K562 (cell line): ENCODE data around the gene PAPSS2. TPM values are rescaled to one million over a fixed set of nuclear protein-coding genes. Genes with fewer than 3 reads are reported as not detected.

ENCODE experiments used
- ATAC-seq: fragments of 200-7000 bp; cut with Tn5 transposase; 3 replicates; pipeline ENCODE4 v1.9.1; 2020; ENCODE audit warnings: moderate library complexity
- BruUV-seq: library from RNA; stranded (reverse); fragments of 400-500 nt; replicated peaks from 2 replicates; lab custom pipeline; 2021; lab: Mats Ljungman, UMichigan
- CTCF ChIA-PET: fragments of 300-600 bp; formaldehyde crosslinking; extraction: SDS; loops from one replicate; lab custom pipeline; 2021; ENCODE audit warnings: low intra/inter-chr PET ratio; lab: Yijun Ruan, JAX
- POLR2A ChIA-PET: fragments of 300-600, 350-650 bp; sonication (Branson Sonifier 250); formaldehyde crosslinking; extraction: SDS; loops from one replicate; lab custom pipeline; 2021; ENCODE audit warnings: antibody characterized with exemption, inconsistent platforms; lab: Yijun Ruan, JAX
- DNase-seq, 4 experiments: peaks; one replicate each; pipeline versions ENCODE4 v3.0.0 to v3.0.0-alpha.2; 2011 to 2018; ENCODE audit warnings: low spot score in 3 of 4, mixed read lengths in 3 of 4; ENCODE audit errors: extremely low read depth in 1 of 4
- FAIRE-seq: peaks from 2 replicates; lab custom pipeline; 2011; peaks lifted over from hg19 to GRCh38; lab: Jason Lieb, UNC
- H2AFZ ChIP-seq: 2 replicates; pipeline ENCODE4 v1.6.0; 2011; ENCODE audit warnings: low read depth, low read length, control low read depth, inconsistent platforms
- H3K27ac ChIP-seq: fragments of 200-600 bp; 3 replicates; pipeline ENCODE4 v1.8.0; 2011; ENCODE audit warnings: low read depth, mild to moderate bottlenecking, control low read depth, inconsistent platforms, low read length, moderate library complexity, mixed read lengths; ENCODE audit errors: extremely low read depth
- H3K27me3 ChIP-seq, 2 experiments: fragments of 300-600 bp in 1 of 2; 2 replicates in 1 of 2; 3 replicates in 1 of 2; pipeline versions ENCODE4 v1.6.0 to v1.8.0; 2011; ENCODE audit warnings: inconsistent platforms in 2 of 2, low read length in 2 of 2, mild to moderate bottlenecking in 1 of 2, mixed read lengths in 1 of 2, moderate library complexity in 1 of 2; ENCODE audit not compliant: control insufficient read depth in 2 of 2, insufficient read depth in 2 of 2
- H3K36me3 ChIP-seq: fragments of 300-600 bp; 3 replicates; pipeline ENCODE4 v1.8.0; 2011; ENCODE audit warnings: mild to moderate bottlenecking, low read length, inconsistent platforms; ENCODE audit not compliant: control insufficient read depth, insufficient read depth
- H3K4me1 ChIP-seq, 2 experiments: fragments of 200-600 bp in 1 of 2; replicated peaks in 1 of 2; 2 replicates in 1 of 2; 3 replicates in 1 of 2; pipeline versions ENCODE4 v1.5.1 to v1.8.0; 2011; ENCODE audit warnings: inconsistent platforms in 2 of 2, low read length in 2 of 2, mild to moderate bottlenecking in 1 of 2, mixed read lengths in 1 of 2, moderate library complexity in 1 of 2; ENCODE audit not compliant: control insufficient read depth in 2 of 2, insufficient read depth in 2 of 2
- H3K4me2 ChIP-seq: 2 replicates; pipeline ENCODE4 v1.6.1; 2011; ENCODE audit warnings: low read length, control low read depth, inconsistent platforms, mixed read lengths; ENCODE audit not compliant: insufficient read depth
- H3K4me3 ChIP-seq: fragments of 200-600 bp; sonication (generic), shearing (Covaris generic); 2 replicates; pipeline ENCODE4 v1.5.1; 2016; ENCODE audit warnings: control low read depth, inconsistent platforms
- H3K79me2 ChIP-seq: fragments of 200-600 bp; 3 replicates; pipeline ENCODE4 v1.8.0; 2011; ENCODE audit warnings: low read length, inconsistent platforms; ENCODE audit not compliant: control insufficient read depth, insufficient read depth
- H3K9ac ChIP-seq, 2 experiments: 2 replicates each; pipeline versions ENCODE4 v1.6.0 to v1.6.1; 2011; ENCODE audit warnings: low read depth in 2 of 2, low read length in 2 of 2, control low read depth in 1 of 2, inconsistent platforms in 1 of 2, mild to moderate bottlenecking in 1 of 2, mixed read lengths in 1 of 2; ENCODE audit not compliant: insufficient read depth in 1 of 2
- H3K9me1 ChIP-seq: one replicate; pipeline ENCODE4 v1.6.0; 2011; ENCODE audit warnings: inconsistent platforms, mild to moderate bottlenecking, low read length, moderate library complexity; ENCODE audit not compliant: control insufficient read depth, insufficient read depth
- H3K9me3 ChIP-seq: replicated peaks from 2 replicates; pipeline ENCODE4 v1.5.1; 2011; ENCODE audit warnings: low read depth, low read length, inconsistent platforms; ENCODE audit not compliant: control insufficient read depth, insufficient read depth
- H4K20me1 ChIP-seq: replicated peaks from 2 replicates; pipeline ENCODE4 v1.6.1; 2011; ENCODE audit warnings: low read length, inconsistent platforms, mixed read lengths; ENCODE audit not compliant: control insufficient read depth, insufficient read depth
- AFF4 ChIP-seq: sonication (generic); formaldehyde crosslinking; IDR thresholded peaks from 2 replicates; pipeline ENCODE4 v1.8.0; 2023; ENCODE audit warnings: mild to moderate bottlenecking, missing genetic modification reagents
- CBFA2T2 ChIP-seq: fragments of 450-650 bp; conservative IDR thresholded peaks from 2 replicates; pipeline ENCODE4 v1.6.1; 2017; ENCODE audit warnings: mild to moderate bottlenecking
- GTF2E2 ChIP-seq: fragments of 200-800 bp; sonication (Bioruptor generic); IDR thresholded peaks from 2 replicates; pipeline ENCODE4 v1.6.1; 2016; ENCODE audit warnings: missing genetic modification characterization, missing compliant biosample characterization
- HNRNPUL1 ChIP-seq: fragments of 200-400 bp; formaldehyde crosslinking; IDR thresholded peaks from 2 replicates; pipeline ENCODE4 v1.6.1; 2017; ENCODE audit warnings: low read length
- ID3 ChIP-seq, 2 experiments: fragments of 250-450 bp in 1 of 2; fragments of 450-650 bp in 1 of 2; sonication (Bioruptor Pico) in 1 of 2; IDR thresholded peaks; 2 replicates each; pipeline versions ENCODE4 v1.6.1 to v1.8.0; 2016 to 2021; ENCODE audit warnings: mild to moderate bottlenecking in 2 of 2, moderate library complexity in 2 of 2, missing compliant biosample characterization in 1 of 2, missing genetic modification characterization in 1 of 2
- MYC ChIP-seq, 2 experiments: fragments of 250-450 bp in 1 of 2; sonication (Bioruptor Pico) in 1 of 2; IDR thresholded peaks; 2 replicates each; pipeline versions ENCODE4 v1.5.1 to v1.6.1; 2012 to 2021; ENCODE audit warnings: low read depth in 2 of 2, borderline replicate concordance in 1 of 2, improper control_type of control experiment in 1 of 2, low read length in 1 of 2, mild to moderate bottlenecking in 1 of 2, moderate library complexity in 1 of 2
- TAF7 ChIP-seq: fragments of 450-650 bp; IDR thresholded peaks from 2 replicates; pipeline ENCODE4 v1.6.1; 2016; ENCODE audit warnings: missing genetic modification characterization, missing compliant biosample characterization
- TFAM ChIP-seq: fragments of 250-450 bp; sonication (Bioruptor Pico); conservative IDR thresholded peaks from 2 replicates; pipeline ENCODE4 v1.5.0; 2021; ENCODE audit warnings: mild to moderate bottlenecking, moderate library complexity
- TSHZ1 ChIP-seq: fragments of 250-450 bp; sonication (Bioruptor Pico); IDR thresholded peaks from 2 replicates; pipeline ENCODE4 v1.4.0; 2020; ENCODE audit warnings: mild to moderate bottlenecking, moderate library complexity
- ZNF354B ChIP-seq: fragments of 250-450 bp; sonication (Bioruptor Pico); IDR thresholded peaks from 2 replicates; pipeline ENCODE4 v1.4.0; 2020
- ZNF408 ChIP-seq: fragments of 250-450 bp; sonication (Bioruptor Pico); IDR thresholded peaks from 2 replicates; pipeline ENCODE4 v1.4.0; 2020; ENCODE audit warnings: low read depth, mild to moderate bottlenecking, moderate library complexity
- ZNF583 ChIP-seq: fragments of 250-450 bp; sonication (Bioruptor Pico); IDR thresholded peaks from 2 replicates; pipeline ENCODE4 v1.4.0; 2020
- WGBS: fragments of 100-300 bp; shearing (Covaris generic); methylation state at CpG from one replicate; pipeline ENCODE4 v1.1.6; 2016; ENCODE audit warnings: low coverage, mixed read lengths; ENCODE audit not compliant: insufficient coverage; ENCODE audit errors: missing lambda C conversion rate; 5-methylcytosine and 5-hydroxymethylcytosine counted together
- in situ Hi-C: fragments of 300-500 bp; cut with MboI; formaldehyde crosslinking; loops from 4 replicates; pipeline ENCODE4 v1.15.0; 2018; ENCODE audit warnings: inconsistent platforms, mixed read lengths
- intact Hi-C: fragments of 100-400 bp; cut with micrococcal nuclease; formaldehyde crosslinking; loops from 2 replicates; pipeline ENCODE4 v1.14.2; 2022
- polyA plus RNA-seq, 8 experiments: library from polyadenylated mRNA; depleted of rRNA in 4 of 8; stranded (reverse) in 5 of 8; unstranded in 3 of 8; fragments of >200 nt; fragmentation: Nextera tagmentation in 2 of 8; fragmentation: Illumina TruSeq in 1 of 8; extraction: Ambion mirVana in 2 of 8; extraction: Trizol in 1 of 8; gene quantifications; 2 replicates each; pipeline versions ENCODE4 v1.2.1 to v1.2.3, GENCODE V29; 2011 to 2014; ENCODE audit warnings: inconsistent platforms in 1 of 8, missing spikeins in 1 of 8
- total RNA-seq, 7 experiments: library from RNA; depleted of rRNA in 6 of 7; stranded (reverse); fragments of >200 nt in 6 of 7; fragmentation: Illumina TruSeq in 2 of 7; extraction: Trizol in 2 of 7; gene quantifications; 2 replicates each; pipeline versions ENCODE4 v1.2.1 to v1.2.3, GENCODE V29; 2011 to 2021; ENCODE audit warnings: low replicate concordance in 1 of 7

Gene PAPSS2
- total and polyA plus RNA-seq, 9 of the 15 experiments (the other 6 are each of a cell fraction or from before 2014, with no cell fraction given), result 0.01 to 0.29 TPM; not detected in 7

GRCh38 chr10:87786421-87786820 lies 126.7 kb downstream of the PAPSS2 start:
- no peak overlapping the region for H2AFZ ChIP-seq
- no TSS peak for BruUV-seq
- CTCF ChIA-PET, result no interaction called here
- no peaks in the 10 kb centered on the region for H3K9me3 ChIP-seq
- DNase-seq, result no peak
- intact Hi-C loops (no loop called here), in situ Hi-C loops (no loop called here)
- no peak for FAIRE-seq
- no peaks in the 10 kb centered on the region for H4K20me1 ChIP-seq
- H3K79me2 ChIP-seq, result 0 out of 3 replicates have a peak, but pooled peaks cover 2% of the 10 kb centered on the region
- WGBS, result 99% methylated on average over 7 of the region's 7 CpGs
- no peaks in the 10 kb centered on the region for H3K9me1 ChIP-seq
- POLR2A ChIA-PET, result no interaction called here
- H3K4me2 ChIP-seq, result no peak overlapping the region
- no peaks in the 10 kb centered on the region for H3K4me1 ChIP-seq
- H3K36me3 ChIP-seq, result peaks cover 58% of the 10 kb centered on the region; the same call in 2 of the 3 replicates
- H3K9ac ChIP-seq, result no peak overlapping the region
- ATAC-seq, result no peak
- H3K4me3 ChIP-seq, result no peak overlapping the region
- no peaks in the 10 kb centered on the region for H3K27me3 ChIP-seq
- no peak overlapping the region for H3K27ac ChIP-seq
- TF ChIP-seq ID3 (CRISPR knock-in tag; IDR thresholded peaks at IDR 0.05) (no peak), ID3 (tag; IDR thresholded peaks at IDR 0.05) (no peak), TAF7 (tag) (no peak), HNRNPUL1 (no peak), ZNF354B (no peak), CBFA2T2 (no peak), TFAM (CRISPR knock-in tag) (no peak), ZNF408 (CRISPR knock-in tag) (no peak), MYC (IDR thresholded peaks at IDR 0.05; ENCODE audit: low read depth, low read length) (no peak), MYC (CRISPR knock-in tag; IDR thresholded peaks at IDR 0.05; ENCODE audit: borderline replicate concordance, low read depth) (no peak), AFF4 (CRISPR knock-in tag) (no peak), TSHZ1 (CRISPR knock-in tag) (no peak), ZNF583 (CRISPR knock-in tag) (no peak), GTF2E2 (tag) (no peak)
